OCI-LY1 (cell line): Measurements from ENCODE around the gene GRK5.
"Not testable (repeated sequence)": the region's sequence is repeated elsewhere in the genome, so short reads cannot be mapped to it uniquely, and the experiment has no call there.

ENCODE experiments used
- H2AFZ ChIP-seq: fragments of 200-600 bp; sonication (generic), shearing (Covaris generic); 2 replicates; pipeline ENCODE4 v1.6.0; 2014; ENCODE audit warnings: antibody characterized with exemption, mild to moderate bottlenecking, low read length
- H3F3A ChIP-seq: fragments of 200-600 bp; sonication (generic), shearing (Covaris generic); 2 replicates; pipeline ENCODE4 v1.6.0; 2014; ENCODE audit warnings: mild to moderate bottlenecking, antibody characterized with exemption, low read length, moderate library complexity; ENCODE audit not compliant: insufficient read depth
- H3K27ac ChIP-seq: fragments of 200-600 bp; sonication (generic); 2 replicates; pipeline ENCODE4 v1.5.1; 2014; ENCODE audit warnings: low read length, mixed run types, mild to moderate bottlenecking, low read depth; ENCODE audit not compliant: poor library complexity, severe bottlenecking
- H3K27me3 ChIP-seq: fragments of 200-600 bp; sonication (generic); 2 replicates; pipeline ENCODE4 v1.6.0; 2014; ENCODE audit warnings: antibody characterized with exemption, mild to moderate bottlenecking, low read length, moderate library complexity; ENCODE audit not compliant: insufficient read depth
- H3K36me3 ChIP-seq: fragments of 200-600 bp; sonication (generic); 2 replicates; pipeline ENCODE4 v1.6.1; 2014; ENCODE audit warnings: mild to moderate bottlenecking, antibody characterized with exemption, low read length, moderate library complexity, mixed read lengths; ENCODE audit not compliant: insufficient read depth
- H3K4me1 ChIP-seq: fragments of 200-600 bp; sonication (generic); 2 replicates; pipeline ENCODE4 v1.5.1; 2014; ENCODE audit warnings: mild to moderate bottlenecking, low read length, moderate library complexity; ENCODE audit not compliant: insufficient read depth, severe bottlenecking
- H3K4me2 ChIP-seq: fragments of 200-600 bp; sonication (generic), shearing (Covaris generic); 2 replicates; pipeline ENCODE4 v1.6.1; 2014; ENCODE audit warnings: low read length
- H3K4me3 ChIP-seq: fragments of 200-600 bp; sonication (generic); 2 replicates; pipeline ENCODE4 v1.5.1; 2014; ENCODE audit warnings: low read length, low read depth, mild to moderate bottlenecking, mixed read lengths; ENCODE audit not compliant: poor library complexity, severe bottlenecking
- H3K79me2 ChIP-seq: fragments of 200-600 bp; shearing (Covaris generic); 2 replicates; pipeline ENCODE4 v1.6.1; 2016; ENCODE audit warnings: mixed run types, low read length, mixed read lengths; ENCODE audit not compliant: insufficient read depth
- H3K9ac ChIP-seq: fragments of 200-600 bp; sonication (generic), shearing (Covaris generic); 2 replicates; pipeline ENCODE4 v1.6.1; 2014; ENCODE audit warnings: mild to moderate bottlenecking, low read length, mixed read lengths
- H3K9me2 ChIP-seq: fragments of 200-600 bp; sonication (generic), shearing (Covaris generic); 2 replicates; pipeline ENCODE4 v1.6.1; 2014; ENCODE audit warnings: low read depth, mild to moderate bottlenecking, low read length, mixed read lengths
- H3K9me3 ChIP-seq: fragments of 200-600 bp; shearing (Covaris generic); 2 replicates; pipeline ENCODE4 v1.6.1; 2014; ENCODE audit warnings: low read length, mixed read lengths
- H4K20me1 ChIP-seq: fragments of 200-600 bp; sonication (generic), shearing (Covaris generic); 2 replicates; pipeline ENCODE4 v1.6.0; 2016; ENCODE audit warnings: mild to moderate bottlenecking, low read length; ENCODE audit not compliant: insufficient read depth
- EZH2 ChIP-seq: fragments of 200-600 bp; sonication (generic), shearing (Covaris generic); IDR thresholded peaks from 2 replicates; pipeline ENCODE4 v1.8.0; 2017; ENCODE audit warnings: borderline replicate concordance, mixed run types, mild to moderate bottlenecking, antibody characterized with exemption, low read length, moderate library complexity, mixed read lengths
- TF ChIP-seq, protein P1 (sequence below): fragments of 200-600 bp; sonication (generic), shearing (Covaris generic); IDR thresholded peaks from 2 replicates; pipeline ENCODE4 v1.5.1; 2017; ENCODE audit warnings: mild to moderate bottlenecking, antibody characterized with exemption, low read length, moderate library complexity, mixed read lengths

Gene GRK5

DNA sequence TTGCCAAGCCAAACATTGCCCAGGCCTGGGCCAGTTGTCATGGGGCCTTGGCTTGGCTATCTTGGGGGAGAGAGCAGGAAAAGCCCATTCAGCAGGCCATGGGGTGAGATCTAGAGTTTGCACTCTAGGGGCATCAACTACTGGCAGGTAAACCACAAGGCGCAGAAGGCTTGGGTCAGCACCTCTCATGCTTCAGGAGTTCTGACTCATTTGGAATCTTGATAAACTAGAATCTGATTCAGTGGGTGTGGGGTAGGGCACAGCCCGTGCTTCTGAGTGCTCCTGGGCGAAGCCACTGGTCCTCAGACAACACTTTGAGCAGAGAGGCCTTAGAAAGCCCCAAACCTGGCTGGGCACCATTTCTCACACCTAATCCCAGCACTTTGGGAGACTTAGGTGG is 254.0 kb downstream of the GRK5 start:
- no peaks in the 10 kb centered on the region for H3F3A ChIP-seq
- H3K79me2 ChIP-seq: no peaks in the 10 kb centered on the region
- no peaks in the 10 kb centered on the region for H3K9me2 ChIP-seq
- no peaks in the 10 kb centered on the region for H4K20me1 ChIP-seq
- H3K4me3 ChIP-seq: no peak overlapping the region
- peaks cover 18% of the 10 kb centered on the region for H3K27me3 ChIP-seq
- no peaks in the 10 kb centered on the region for H3K9me3 ChIP-seq
- no peak overlapping the region for H3K4me2 ChIP-seq
- H2AFZ ChIP-seq: no peak overlapping the region
- no peak overlapping the region for H3K9ac ChIP-seq
- H3K36me3 ChIP-seq: peaks cover 3% of the 10 kb centered on the region; the same call in 1 of the 2 replicates
- H3K27ac ChIP-seq: no peak overlapping the region
- H3K4me1 ChIP-seq: no peaks in the 10 kb centered on the region
- TF ChIP-seq, protein P1, sequence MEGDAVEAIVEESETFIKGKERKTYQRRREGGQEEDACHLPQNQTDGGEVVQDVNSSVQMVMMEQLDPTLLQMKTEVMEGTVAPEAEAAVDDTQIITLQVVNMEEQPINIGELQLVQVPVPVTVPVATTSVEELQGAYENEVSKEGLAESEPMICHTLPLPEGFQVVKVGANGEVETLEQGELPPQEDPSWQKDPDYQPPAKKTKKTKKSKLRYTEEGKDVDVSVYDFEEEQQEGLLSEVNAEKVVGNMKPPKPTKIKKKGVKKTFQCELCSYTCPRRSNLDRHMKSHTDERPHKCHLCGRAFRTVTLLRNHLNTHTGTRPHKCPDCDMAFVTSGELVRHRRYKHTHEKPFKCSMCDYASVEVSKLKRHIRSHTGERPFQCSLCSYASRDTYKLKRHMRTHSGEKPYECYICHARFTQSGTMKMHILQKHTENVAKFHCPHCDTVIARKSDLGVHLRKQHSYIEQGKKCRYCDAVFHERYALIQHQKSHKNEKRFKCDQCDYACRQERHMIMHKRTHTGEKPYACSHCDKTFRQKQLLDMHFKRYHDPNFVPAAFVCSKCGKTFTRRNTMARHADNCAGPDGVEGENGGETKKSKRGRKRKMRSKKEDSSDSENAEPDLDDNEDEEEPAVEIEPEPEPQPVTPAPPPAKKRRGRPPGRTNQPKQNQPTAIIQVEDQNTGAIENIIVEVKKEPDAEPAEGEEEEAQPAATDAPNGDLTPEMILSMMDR: no peak
- no peak for TF ChIP-seq EZH2

DNA sequence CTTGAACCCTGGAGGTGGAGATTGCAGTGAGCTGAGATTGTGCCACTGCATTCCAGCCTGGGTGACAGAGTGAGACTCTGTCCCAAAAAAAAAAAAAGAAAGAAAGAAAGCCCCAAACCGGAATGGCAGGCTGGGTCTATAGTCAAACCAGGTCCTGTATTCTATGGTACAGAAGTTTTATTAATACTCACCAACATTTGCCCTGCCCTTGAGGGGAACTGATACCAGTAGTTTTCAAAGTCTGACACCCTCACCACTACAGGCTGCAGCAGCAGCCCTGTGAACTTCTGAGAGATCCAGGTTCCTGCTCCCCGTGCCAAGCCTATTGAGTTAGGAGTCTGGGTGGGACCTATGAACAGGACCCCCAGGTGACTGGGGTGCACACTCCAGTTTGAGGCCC is 254.6 kb downstream of the GRK5 start:
- no peaks in the 10 kb centered on the region for H3K9me3 ChIP-seq
- no peak overlapping the region for H3K9ac ChIP-seq
- TF ChIP-seq, protein P1: no peak
- no peak for TF ChIP-seq EZH2
- no peaks in the 10 kb centered on the region for H3K9me2 ChIP-seq
- H2AFZ ChIP-seq: no peak overlapping the region
- H3K4me3 ChIP-seq: no peak overlapping the region
- H3F3A ChIP-seq: no peaks in the 10 kb centered on the region
- H3K27ac ChIP-seq: no peak overlapping the region
- H3K4me1 ChIP-seq: no peaks in the 10 kb centered on the region
- H3K27me3 ChIP-seq: peaks cover 18% of the 10 kb centered on the region
- H3K79me2 ChIP-seq: no peaks in the 10 kb centered on the region
- no peaks in the 10 kb centered on the region for H4K20me1 ChIP-seq
- peaks cover 3% of the 10 kb centered on the region; the same call in 1 of the 2 replicates for H3K36me3 ChIP-seq
- no peak overlapping the region for H3K4me2 ChIP-seq

DNA sequence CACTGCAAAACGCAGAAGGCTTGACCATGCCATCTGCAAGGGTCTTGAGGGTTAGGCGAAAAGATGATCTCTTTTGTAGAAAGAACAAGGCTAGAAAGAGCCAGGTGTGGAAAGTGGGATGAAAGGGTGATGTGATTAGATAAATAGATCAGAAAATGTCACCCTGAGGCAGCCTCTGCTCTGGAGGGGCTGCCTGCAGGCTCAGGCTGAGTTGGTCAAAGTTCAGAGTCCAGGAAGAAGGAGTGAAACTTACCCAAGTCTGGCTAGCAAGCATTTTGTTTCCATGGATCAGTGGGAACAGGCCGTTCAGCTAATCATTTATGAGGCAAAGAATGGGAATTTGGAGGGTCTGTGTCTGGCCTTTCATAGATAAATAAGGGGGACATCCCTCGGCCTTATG is 255.4 kb downstream of the GRK5 start:
- no peak overlapping the region for H2AFZ ChIP-seq
- H3K4me2 ChIP-seq: no peak overlapping the region
- H3K27me3 ChIP-seq: peaks cover 11% of the 10 kb centered on the region; the same call in 1 of the 2 replicates
- H3K9ac ChIP-seq: no peak overlapping the region
- no peak for TF ChIP-seq EZH2
- TF ChIP-seq, protein P1: no peak
- H3K36me3 ChIP-seq: peaks cover 3% of the 10 kb centered on the region; the same call in 1 of the 2 replicates
- no peaks in the 10 kb centered on the region for H3F3A ChIP-seq
- H3K9me3 ChIP-seq: no peaks in the 10 kb centered on the region
- no peaks in the 10 kb centered on the region for H3K9me2 ChIP-seq
- H4K20me1 ChIP-seq: no peaks in the 10 kb centered on the region
- H3K4me1 ChIP-seq: no peaks in the 10 kb centered on the region
- no peaks in the 10 kb centered on the region for H3K79me2 ChIP-seq
- H3K4me3 ChIP-seq: no peak overlapping the region
- H3K27ac ChIP-seq: no peak overlapping the region

DNA sequence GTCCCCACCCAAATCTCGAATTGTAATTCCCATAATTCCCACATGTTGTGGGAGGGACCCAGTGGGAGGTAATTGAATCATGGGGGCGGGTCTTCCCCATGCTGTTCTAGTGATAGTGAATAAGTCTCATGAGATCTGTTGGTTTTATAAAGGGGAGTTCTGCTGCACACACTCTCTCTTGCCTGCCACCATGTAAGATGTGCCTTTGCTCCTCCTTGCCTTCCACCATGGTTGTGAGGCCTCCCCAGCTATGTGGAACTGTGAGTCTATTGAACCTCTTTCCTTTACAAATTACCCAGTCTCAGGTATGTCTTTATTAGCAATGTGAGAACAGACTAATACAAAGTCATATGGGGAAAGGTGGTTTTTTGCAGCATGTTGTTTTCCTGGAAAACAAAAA is 255.8 kb downstream of the GRK5 start:
- not testable (repeated sequence) for H3K27ac ChIP-seq, H4K20me1 ChIP-seq

More for the DNA sequence above, 255.8 kb downstream of the GRK5 start:
- not testable (repeated sequence) for H3K4me1 ChIP-seq, H3K9me3 ChIP-seq, H3K9me2 ChIP-seq, H3K4me2 ChIP-seq, H3K4me3 ChIP-seq, H3K9ac ChIP-seq, H3K79me2 ChIP-seq, H3F3A ChIP-seq, H2AFZ ChIP-seq, H3K36me3 ChIP-seq
- H3K27me3 ChIP-seq: peaks cover 11% of the 10 kb centered on the region; the same call in 1 of the 2 replicates
